ENCODE results near the gene RPL35.

Gene RPL35

GRCh38 chr9:124814164-124814535 is 47.6 kb downstream of the RPL35 start:
- DNase-seq, result no peak

- no peak for DNase-seq
Observed at GRCh38 chr9:124813501-124814163, 48.1 kb downstream of the RPL35 start.

DNA sequence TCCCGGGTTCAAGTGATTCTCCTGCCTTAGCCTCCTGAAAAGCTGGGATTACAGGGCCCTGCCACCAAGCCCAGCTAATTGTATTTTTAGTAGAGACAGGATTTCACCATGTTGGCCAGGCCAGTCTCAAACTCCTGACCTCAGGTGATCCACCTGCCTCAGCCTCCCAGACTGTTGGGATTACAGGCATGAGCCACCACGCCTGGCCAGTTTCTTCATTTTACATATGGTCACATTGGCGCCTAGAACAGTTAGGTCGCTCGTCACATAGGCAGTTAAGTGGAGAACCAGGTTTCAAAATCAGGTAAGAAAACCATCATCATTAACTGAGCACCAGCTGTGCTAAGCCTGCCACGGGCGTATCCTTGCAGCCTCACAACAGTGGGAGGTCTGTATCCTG is 48.7 kb downstream of the RPL35 start:
- no peak for DNase-seq

DNA sequence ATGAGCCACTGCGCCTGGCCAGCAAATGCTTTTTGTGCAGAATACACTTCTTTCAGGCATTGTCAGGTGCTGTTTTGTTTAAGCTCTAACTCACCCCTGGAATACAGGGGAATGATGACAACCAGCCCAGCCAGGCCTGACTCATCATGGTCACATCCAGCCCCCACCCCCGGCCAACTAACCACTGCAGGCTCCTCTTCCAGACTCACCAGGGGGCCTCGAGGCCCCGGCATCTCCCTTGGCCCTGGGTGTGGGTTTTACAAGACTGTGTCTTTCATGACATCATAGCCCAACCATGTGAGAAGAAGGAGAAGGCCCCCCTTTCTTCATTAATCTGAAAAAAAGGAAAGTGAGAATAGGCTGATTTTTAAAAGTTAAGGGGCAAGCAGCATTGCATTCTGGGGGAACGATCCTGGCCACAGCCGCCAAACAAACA is 49.3 kb downstream of the RPL35 start:
- no peak for DNase-seq

- no peak for DNase-seq
Observed at GRCh38 chr9:124810663-124811355, 50.9 kb downstream of the RPL35 start.

DNA sequence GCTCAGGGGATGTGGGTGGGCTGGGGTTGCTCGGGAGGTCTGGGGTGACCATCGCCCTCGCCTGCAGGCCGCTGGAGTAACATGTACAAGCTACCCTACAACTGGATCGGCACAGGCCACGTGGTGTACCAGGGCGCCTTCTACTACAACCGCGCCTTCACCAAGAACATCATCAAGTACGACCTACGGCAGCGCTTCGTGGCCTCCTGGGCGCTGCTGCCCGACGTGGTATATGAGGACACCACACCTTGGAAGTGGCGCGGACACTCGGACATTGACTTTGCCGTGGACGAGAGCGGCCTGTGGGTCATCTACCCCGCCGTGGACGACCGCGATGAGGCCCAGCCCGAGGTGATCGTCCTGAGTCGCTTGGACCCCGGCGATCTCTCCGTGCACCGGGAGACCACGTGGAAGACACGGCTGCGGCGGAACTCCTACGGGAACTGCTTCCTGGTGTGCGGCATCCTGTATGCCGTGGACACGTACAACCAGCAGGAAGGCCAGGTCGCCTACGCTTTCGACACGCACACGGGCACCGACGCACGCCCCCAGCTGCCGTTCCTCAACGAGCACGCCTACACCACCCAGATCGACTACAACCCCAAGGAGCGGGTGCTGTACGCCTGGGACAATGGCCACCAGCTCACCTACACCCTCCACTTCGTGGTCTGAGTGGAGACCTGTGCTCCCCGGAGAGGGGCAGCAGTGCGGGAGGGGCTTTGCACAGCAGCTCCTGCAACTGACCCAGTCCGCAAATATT is 51.8 kb downstream of the RPL35 start:
- DNase-seq, result no peak

DNA sequence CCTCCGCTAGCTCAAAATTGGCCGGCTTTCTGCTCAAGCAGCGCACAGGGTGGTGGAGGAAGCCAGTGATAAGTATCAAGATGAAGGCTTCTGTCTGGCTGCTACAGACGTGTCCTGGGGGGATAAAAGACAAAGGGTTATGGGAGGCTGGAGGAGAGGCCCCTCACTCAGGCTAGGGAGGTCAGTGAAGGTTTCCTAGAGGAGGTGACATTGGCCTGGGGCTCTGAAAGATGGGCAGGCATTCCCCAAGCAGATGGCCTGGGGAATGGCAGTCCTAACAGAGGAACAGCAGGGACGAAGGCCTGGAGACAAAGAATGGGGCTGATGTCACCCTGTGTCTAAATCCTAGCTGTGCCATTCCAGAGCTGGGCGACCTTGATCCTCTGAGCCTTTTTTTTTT is 52.5 kb downstream of the RPL35 start:
- no peak for DNase-seq

GRCh38 chr9:124808246-124808956 is 53.4 kb downstream of the RPL35 start:
- DNase-seq, result no peak
